WTC11 (cell line): ENCODE results near the gene PPEF2.

ENCODE experiments used
- CTCF ChIP-seq: fragments of 200-600 bp; IDR thresholded peaks from 2 replicates; pipeline ENCODE4 v1.8.0; 2022; ENCODE audit warnings: antibody characterized with exemption
- TF ChIP-seq, protein P1 (sequence below): sonication (generic); formaldehyde crosslinking; IDR thresholded peaks from 2 replicates; pipeline ENCODE4 v1.8.0; 2022; ENCODE audit warnings: mild to moderate bottlenecking, missing genetic modification reagents

- no peak for TF ChIP-seq CTCF
- TF ChIP-seq, protein P1, sequence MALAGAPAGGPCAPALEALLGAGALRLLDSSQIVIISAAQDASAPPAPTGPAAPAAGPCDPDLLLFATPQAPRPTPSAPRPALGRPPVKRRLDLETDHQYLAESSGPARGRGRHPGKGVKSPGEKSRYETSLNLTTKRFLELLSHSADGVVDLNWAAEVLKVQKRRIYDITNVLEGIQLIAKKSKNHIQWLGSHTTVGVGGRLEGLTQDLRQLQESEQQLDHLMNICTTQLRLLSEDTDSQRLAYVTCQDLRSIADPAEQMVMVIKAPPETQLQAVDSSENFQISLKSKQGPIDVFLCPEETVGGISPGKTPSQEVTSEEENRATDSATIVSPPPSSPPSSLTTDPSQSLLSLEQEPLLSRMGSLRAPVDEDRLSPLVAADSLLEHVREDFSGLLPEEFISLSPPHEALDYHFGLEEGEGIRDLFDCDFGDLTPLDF (CRISPR knock-in tag), result no peak
Observed at GRCh38 chr4:75820676-75821075, 81.6 kb downstream of the PPEF2 start.
